ENCODE measurements around the gene SUCLA2.
"Not testable (repeated sequence)": the region's sequence is repeated elsewhere in the genome, so short reads cannot be mapped to it uniquely, and the experiment has no call there.

SUCLA2 gene

GRCh38 chr13:48001114-48001881 is at the start of gene SUCLA2:
Gene SUCLA2, minus strand, starts transcription at chr13:48001273. Its CDS starts 4 bp downstream, at chr13:48001269.
- DNase-seq (ENCODE audit: low spot score): peak; percentile 86

GRCh38 chr13:48050550-48050949 is 49.5 kb upstream of the SUCLA2 start:
- DNase-seq (ENCODE audit: low spot score): no peak

- no peak for DNase-seq (ENCODE audit: low spot score)
Measured at GRCh38 chr13:48043789-48044503, 42.9 kb upstream of the SUCLA2 start.

GRCh38 chr13:48042894-48043293 is 41.8 kb upstream of the SUCLA2 start:
- no peak for DNase-seq (ENCODE audit: low spot score)

GRCh38 chr13:48040896-48041295 is 39.8 kb upstream of the SUCLA2 start:
- DNase-seq (ENCODE audit: low spot score): no peak

- no peak for DNase-seq (ENCODE audit: low spot score)
Measured at GRCh38 chr13:48040049-48040448, 39.0 kb upstream of the SUCLA2 start.

- no peak for DNase-seq (ENCODE audit: low spot score)
Measured at GRCh38 chr13:48038761-48039160, 37.7 kb upstream of the SUCLA2 start.

GRCh38 chr13:48037346-48038173 is 36.5 kb upstream of the SUCLA2 start, which contains the start of gene NUDT15:
Gene NUDT15, plus strand, starts transcription at chr13:48037726. Its CDS starts 21 bp downstream, at chr13:48037747.
- peak; percentile 96 for DNase-seq (ENCODE audit: low spot score)

- no peak for DNase-seq (ENCODE audit: low spot score)
Measured at GRCh38 chr13:48029859-48030258, 28.8 kb upstream of the SUCLA2 start.

- DNase-seq (ENCODE audit: low spot score): no peak
Measured at GRCh38 chr13:48028066-48028465, 27.0 kb upstream of the SUCLA2 start.

GRCh38 chr13:48019796-48020195 is 18.7 kb upstream of the SUCLA2 start:
- no peak for DNase-seq (ENCODE audit: low spot score)

GRCh38 chr13:48018637-48019036 is 17.6 kb upstream of the SUCLA2 start:
- no peak for DNase-seq (ENCODE audit: low spot score)

GRCh38 chr13:48014359-48014758 is 13.3 kb upstream of the SUCLA2 start:
- no peak for DNase-seq (ENCODE audit: low spot score)

GRCh38 chr13:48012668-48013067 is 11.6 kb upstream of the SUCLA2 start:
- no peak for DNase-seq (ENCODE audit: low spot score)

- DNase-seq (ENCODE audit: low spot score): no peak
Measured at GRCh38 chr13:48010698-48011097, 9.6 kb upstream of the SUCLA2 start.

- no peak for DNase-seq (ENCODE audit: low spot score)
Measured at GRCh38 chr13:48009284-48009683, 8.2 kb upstream of the SUCLA2 start.

- DNase-seq (ENCODE audit: low spot score): no peak
Measured at GRCh38 chr13:48006396-48006795, 5.3 kb upstream of the SUCLA2 start.

GRCh38 chr13:48004201-48004600 is 3.1 kb upstream of the SUCLA2 start:
- DNase-seq (ENCODE audit: low spot score): peak; percentile 73

GRCh38 chr13:48001999-48002398 is 926 bp upstream of the SUCLA2 start:
- not testable (repeated sequence) for DNase-seq (ENCODE audit: low spot score)

- DNase-seq (ENCODE audit: low spot score): peak; percentile 11
Measured at GRCh38 chr13:48000559-48001113, 437 bp downstream of the SUCLA2 start.

- no peak for DNase-seq (ENCODE audit: low spot score)
Measured at GRCh38 chr13:47999973-48000372, 1.1 kb downstream of the SUCLA2 start.

- DNase-seq (ENCODE audit: low spot score): no peak
Measured at GRCh38 chr13:47997384-47997783, 3.7 kb downstream of the SUCLA2 start.

All from pons (tissue), 1 donor.